Gastrocnemius medialis (tissue), 4 donors: Measurements from ENCODE around the gene PACSIN1. TPM values are rescaled to one million over a fixed set of nuclear protein-coding genes. Genes with fewer than 3 reads are reported as not detected.

ENCODE experiments used
- ATAC-seq, 2 donors: fragments of 150-250 bp; one replicate each; pipeline ENCODE4 v1.9.1; 2016
- DNase-seq, 2 donors: peaks; one replicate each; pipeline ENCODE4 v3.0.0-alpha.2; 2019
- H3K27ac ChIP-seq, 4 donors: fragments of 200-600 bp; sonication (generic); 1 replicate in 1 of 4; 2 replicates in 3 of 4; pipeline ENCODE4 v1.5.1; 2016 to 2018; ENCODE audit warnings: mild to moderate bottlenecking in 2 of 4, moderate library complexity in 1 of 4
- H3K27me3 ChIP-seq, 3 donors: fragments of 200-600 bp; sonication (generic) in 2 of 3; 1 replicate in 1 of 3; 2 replicates in 2 of 3; pipeline versions ENCODE4 v1.5.1 to v1.6.0; 2016 to 2019; ENCODE audit warnings: mild to moderate bottlenecking in 1 of 3, moderate library complexity in 1 of 3
- H3K36me3 ChIP-seq, 2 donors: fragments of 200-600 bp; sonication (generic) in 1 of 2; one replicate each; pipeline ENCODE4 v1.5.1; 2017 to 2018
- H3K4me1 ChIP-seq, 2 donors: fragments of 200-600 bp; sonication (generic) in 1 of 2; one replicate each; pipeline ENCODE4 v1.5.1; 2016 to 2017; ENCODE audit warnings: mild to moderate bottlenecking in 2 of 2
- H3K4me3 ChIP-seq, 4 donors: fragments of 200-600 bp; sonication (generic) in 3 of 4; 1 replicate in 1 of 4; 2 replicates in 3 of 4; pipeline ENCODE4 v1.5.1; 2016 to 2019; ENCODE audit warnings: mild to moderate bottlenecking in 2 of 4
- H3K9me3 ChIP-seq, 3 donors: fragments of 200-600 bp; sonication (generic) in 2 of 3; 1 replicate in 1 of 3; 2 replicates in 2 of 3; pipeline ENCODE4 v1.5.1; 2016 to 2019
- CTCF ChIP-seq, 5 experiments: fragments of 450-650 bp in 3 of 5; fragments of 200-600 bp in 2 of 5; sonication (generic) in 2 of 5; IDR thresholded peaks in 4 of 5; conservative IDR thresholded peaks in 1 of 5; 1 replicate in 4 of 5; 2 replicates in 1 of 5; pipeline ENCODE4 v1.5.1; 2016 to 2019; ENCODE audit warnings: antibody characterized with exemption in 5 of 5, mild to moderate bottlenecking in 3 of 5, moderate library complexity in 3 of 5
- POLR2A ChIP-seq, 2 donors: fragments of 450-650 bp; IDR thresholded peaks; one replicate each; pipeline ENCODE4 v1.6.1; 2017; ENCODE audit warnings: antibody characterized with exemption in 2 of 2, mild to moderate bottlenecking in 2 of 2, moderate library complexity in 2 of 2
- in situ Hi-C, 4 donors: fragments of 200-750 bp; cut with MboI; loops; one replicate each; pipeline versions ENCODE4 v1.15.0 to v1.8.0; 2017; ENCODE audit warnings: low sequenced_read_pairs in 4 of 4
- intact Hi-C: fragments of 100-400 bp; cut with DNase I; formaldehyde crosslinking; loops from one replicate; pipeline ENCODE4 v1.15.1; 2023; ENCODE audit warnings: low total_unique reads
- total RNA-seq, 4 donors: library from RNA; depleted of rRNA; stranded (reverse); fragments of >200 nt; gene quantifications; one replicate each; pipeline versions ENCODE4 v1.1.0 to v1.2.3, GENCODE V29; 2016

The PACSIN1 gene
- total RNA-seq, 4 donors from 2014 or later, result not detected

- in situ Hi-C loops (no loop called here), intact Hi-C loops (no loop called here)
- Histone ChIP-seq H3K27ac (no peak overlapping the region), H3K9me3 (no peaks in the 10 kb centered on the region), H3K4me1 (no peaks in the 10 kb centered on the region), H3K4me3 (no peak overlapping the region), H3K27me3 (no peaks in the 10 kb centered on the region), H3K36me3 (no peaks in the 10 kb centered on the region)
- ATAC-seq (no peak), DNase-seq (no peak)
- TF ChIP-seq CTCF (IDR thresholded peaks at IDR 0.05 in 4 of 5, conservative IDR thresholded peaks at IDR 0.05 in 1 of 5), result no peak
- no peak for TF ChIP-seq POLR2A (IDR thresholded peaks at IDR 0.05)
Observed at GRCh38 chr6:34549804-34550202, 83.9 kb downstream of the PACSIN1 start.

- no peaks in the 10 kb centered on the region for H3K36me3 ChIP-seq
- ATAC-seq (no peak), DNase-seq (no peak)
- in situ Hi-C loops, result no loop called here
- no peak overlapping the region for H3K27ac ChIP-seq
- H3K4me1 ChIP-seq, result no peaks in the 10 kb centered on the region
- H3K9me3 ChIP-seq, result no peaks in the 10 kb centered on the region
- intact Hi-C loops, result no loop called here
- no peak overlapping the region for H3K4me3 ChIP-seq
- TF ChIP-seq POLR2A (IDR thresholded peaks at IDR 0.05) (no peak), CTCF (IDR thresholded peaks at IDR 0.05 in 4 of 5, conservative IDR thresholded peaks at IDR 0.05 in 1 of 5) (no peak)
- H3K27me3 ChIP-seq, result no peaks in the 10 kb centered on the region
Observed at GRCh38 chr6:34551720-34552119, 85.8 kb downstream of the PACSIN1 start.

GRCh38 chr6:34552620-34553019 lies 86.7 kb downstream of the PACSIN1 start:
- Histone ChIP-seq H3K9me3 (no peaks in the 10 kb centered on the region), H3K36me3 (no peaks in the 10 kb centered on the region), H3K4me3 (no peak overlapping the region), H3K27ac (no peak overlapping the region), H3K4me1 (no peaks in the 10 kb centered on the region), H3K27me3 (no peaks in the 10 kb centered on the region)
- no peak for ATAC-seq
- DNase-seq, result no peak
- intact Hi-C loops, result no loop called here
- TF ChIP-seq CTCF (IDR thresholded peaks at IDR 0.05 in 4 of 5, conservative IDR thresholded peaks at IDR 0.05 in 1 of 5) (no peak), POLR2A (IDR thresholded peaks at IDR 0.05) (no peak)
- in situ Hi-C loops, result no loop called here

- H3K9me3 ChIP-seq, result no peaks in the 10 kb centered on the region
- no peaks in the 10 kb centered on the region for H3K27me3 ChIP-seq
- no peak overlapping the region for H3K27ac ChIP-seq
- ATAC-seq (no peak), DNase-seq (no peak)
- TF ChIP-seq POLR2A (IDR thresholded peaks at IDR 0.05) (no peak), CTCF (IDR thresholded peaks at IDR 0.05 in 4 of 5, conservative IDR thresholded peaks at IDR 0.05 in 1 of 5) (no peak)
- intact Hi-C loops, result no loop called here
- in situ Hi-C loops, result no loop called here
- no peaks in the 10 kb centered on the region for H3K4me1 ChIP-seq
- no peaks in the 10 kb centered on the region for H3K36me3 ChIP-seq
- H3K4me3 ChIP-seq, result no peak overlapping the region
Observed at GRCh38 chr6:34553146-34553545, 87.3 kb downstream of the PACSIN1 start.

GRCh38 chr6:34553750-34554149 lies 87.9 kb downstream of the PACSIN1 start:
- ATAC-seq, result no peak
- no peak overlapping the region for H3K27ac ChIP-seq
- intact Hi-C loops, result no loop called here
- no peak overlapping the region for H3K4me3 ChIP-seq
- no peaks in the 10 kb centered on the region for H3K36me3 ChIP-seq
- in situ Hi-C loops, result no loop called here
- no peaks in the 10 kb centered on the region for H3K27me3 ChIP-seq
- no peaks in the 10 kb centered on the region for H3K4me1 ChIP-seq
- TF ChIP-seq POLR2A (IDR thresholded peaks at IDR 0.05) (no peak), CTCF (IDR thresholded peaks at IDR 0.05 in 4 of 5, conservative IDR thresholded peaks at IDR 0.05 in 1 of 5) (no peak)
- no peaks in the 10 kb centered on the region for H3K9me3 ChIP-seq
- no peak for DNase-seq
